Stimulated activated memory B cell treated with anti-CD40 and anti-IgM and Interleukin-4, amounts not matched to agents 10 μg/mL and 1 μg/mL and 100 μg/mL, for 72 hours (primary cell): ENCODE data around the gene UBE2L3.
A peak's percentile ranks its signal among the peaks of the same experiment; 100 is the strongest.
"Not testable (repeated sequence)": the region's sequence is repeated elsewhere in the genome, so short reads cannot be mapped to it uniquely, and the experiment has no call there.

Source experiments
- ATAC-seq: fragments of 150-1000 bp; cut with Tn5 transposase; 2 replicates; pipeline ENCODE4 v1.10.0; 2021
- H3K27ac Mint-ChIP-seq: one replicate; pipeline ENCODE4 v1.8.0; 2022; ENCODE audit warnings: mild to moderate bottlenecking, mixed read lengths
- H3K27me3 Mint-ChIP-seq: one replicate; pipeline ENCODE4 v1.8.0; 2022; ENCODE audit warnings: mixed read lengths
- H3K36me3 Mint-ChIP-seq: one replicate; pipeline ENCODE4 v1.8.0; 2022; ENCODE audit warnings: mixed read lengths
- H3K4me1 Mint-ChIP-seq: one replicate; pipeline ENCODE4 v1.8.0; 2022; ENCODE audit warnings: mixed read lengths
- H3K4me3 Mint-ChIP-seq: one replicate; pipeline ENCODE4 v1.8.0; 2022; ENCODE audit warnings: mild to moderate bottlenecking, moderate library complexity, mixed read lengths
- H3K9me3 Mint-ChIP-seq: one replicate; pipeline ENCODE4 v1.8.0; 2022; ENCODE audit warnings: mixed read lengths

UBE2L3 gene

GRCh38 chr22:21587803-21588611 is 20.5 kb downstream of the UBE2L3 start:
- peak overlapping the region; percentile 21 for H3K4me3 Mint-ChIP-seq
- peak; percentile 96 for ATAC-seq
- H3K27ac Mint-ChIP-seq = peak overlapping the region; percentile 78
- H3K9me3 Mint-ChIP-seq = no peaks in the 10 kb centered on the region
- peaks cover 20% of the 10 kb centered on the region for H3K36me3 Mint-ChIP-seq
- peaks cover 58% of the 10 kb centered on the region for H3K4me1 Mint-ChIP-seq
- no peaks in the 10 kb centered on the region for H3K27me3 Mint-ChIP-seq

DNA sequence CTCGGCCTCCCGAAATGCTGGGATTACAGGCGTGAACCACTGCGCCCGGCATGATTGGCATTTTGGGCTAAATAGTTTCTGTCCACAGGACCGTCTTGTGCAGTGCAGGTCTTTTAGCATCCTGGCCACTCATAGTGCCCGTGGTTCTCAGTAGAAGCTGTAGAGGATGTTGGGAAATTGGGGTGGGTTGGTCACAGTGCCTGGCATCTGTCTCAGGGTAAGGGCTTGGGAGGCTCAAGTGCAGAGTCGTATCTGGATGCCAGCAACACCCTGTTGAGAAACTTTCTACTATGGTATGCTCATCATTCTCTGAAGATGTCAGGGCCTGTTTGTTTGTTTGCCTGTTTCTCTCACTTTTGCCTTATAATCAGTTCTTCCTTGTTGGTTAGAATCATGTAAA is 21.9 kb downstream of the UBE2L3 start:
- no peak overlapping the region for H3K4me3 Mint-ChIP-seq
- no peak overlapping the region for H3K27ac Mint-ChIP-seq
- H3K4me1 Mint-ChIP-seq = peaks cover 65% of the 10 kb centered on the region

GRCh38 chr22:21590809-21591641 is 23.5 kb downstream of the UBE2L3 start:
- Mint-ChIP-seq H3K27me3 (no peaks in the 10 kb centered on the region), H3K36me3 (peaks cover 43% of the 10 kb centered on the region), H3K4me1 (peaks cover 70% of the 10 kb centered on the region), H3K9me3 (no peaks in the 10 kb centered on the region), H3K4me3 (no peak overlapping the region), H3K27ac (peak overlapping the region; percentile 80)
- peak; percentile 52 for ATAC-seq

More for the DNA sequence above, 21.9 kb downstream of the UBE2L3 start:
- H3K36me3 Mint-ChIP-seq = peaks cover 34% of the 10 kb centered on the region
- H3K9me3 Mint-ChIP-seq = no peaks in the 10 kb centered on the region
- no peak for ATAC-seq
- no peaks in the 10 kb centered on the region for H3K27me3 Mint-ChIP-seq

DNA sequence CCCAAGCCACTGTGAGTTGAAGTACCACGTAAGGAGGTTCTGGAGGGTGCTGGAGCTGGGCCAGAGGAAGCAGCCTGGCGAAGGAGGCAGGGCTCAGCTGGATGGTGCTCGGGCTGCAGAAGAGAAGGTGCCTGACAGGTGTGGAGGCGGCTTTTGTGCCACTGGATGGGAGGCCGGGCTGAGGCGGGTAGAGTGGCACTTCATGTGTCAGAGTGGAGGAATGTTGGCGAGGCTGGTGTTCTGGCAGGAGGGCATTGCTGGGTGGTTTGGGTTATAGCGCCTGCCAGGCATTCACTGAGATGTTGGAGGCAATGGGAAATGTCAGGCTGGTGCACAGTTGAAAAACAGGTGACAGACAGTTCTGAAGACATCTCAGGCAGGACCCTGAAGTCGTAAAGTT is 24.2 kb downstream of the UBE2L3 start:
- H3K4me1 Mint-ChIP-seq = peaks cover 73% of the 10 kb centered on the region
- H3K27ac Mint-ChIP-seq = peak overlapping the region; percentile 80
- no peak overlapping the region for H3K4me3 Mint-ChIP-seq
- H3K27me3 Mint-ChIP-seq = no peaks in the 10 kb centered on the region
- ATAC-seq = no peak
- H3K36me3 Mint-ChIP-seq = peaks cover 50% of the 10 kb centered on the region
- H3K9me3 Mint-ChIP-seq = no peaks in the 10 kb centered on the region

GRCh38 chr22:21592422-21592821 is 24.9 kb downstream of the UBE2L3 start:
- Mint-ChIP-seq H3K9me3 (no peaks in the 10 kb centered on the region), H3K4me1 (peaks cover 71% of the 10 kb centered on the region), H3K4me3 (no peak overlapping the region), H3K27ac (no peak overlapping the region), H3K27me3 (no peaks in the 10 kb centered on the region), H3K36me3 (peaks cover 53% of the 10 kb centered on the region)
- ATAC-seq = no peak

DNA sequence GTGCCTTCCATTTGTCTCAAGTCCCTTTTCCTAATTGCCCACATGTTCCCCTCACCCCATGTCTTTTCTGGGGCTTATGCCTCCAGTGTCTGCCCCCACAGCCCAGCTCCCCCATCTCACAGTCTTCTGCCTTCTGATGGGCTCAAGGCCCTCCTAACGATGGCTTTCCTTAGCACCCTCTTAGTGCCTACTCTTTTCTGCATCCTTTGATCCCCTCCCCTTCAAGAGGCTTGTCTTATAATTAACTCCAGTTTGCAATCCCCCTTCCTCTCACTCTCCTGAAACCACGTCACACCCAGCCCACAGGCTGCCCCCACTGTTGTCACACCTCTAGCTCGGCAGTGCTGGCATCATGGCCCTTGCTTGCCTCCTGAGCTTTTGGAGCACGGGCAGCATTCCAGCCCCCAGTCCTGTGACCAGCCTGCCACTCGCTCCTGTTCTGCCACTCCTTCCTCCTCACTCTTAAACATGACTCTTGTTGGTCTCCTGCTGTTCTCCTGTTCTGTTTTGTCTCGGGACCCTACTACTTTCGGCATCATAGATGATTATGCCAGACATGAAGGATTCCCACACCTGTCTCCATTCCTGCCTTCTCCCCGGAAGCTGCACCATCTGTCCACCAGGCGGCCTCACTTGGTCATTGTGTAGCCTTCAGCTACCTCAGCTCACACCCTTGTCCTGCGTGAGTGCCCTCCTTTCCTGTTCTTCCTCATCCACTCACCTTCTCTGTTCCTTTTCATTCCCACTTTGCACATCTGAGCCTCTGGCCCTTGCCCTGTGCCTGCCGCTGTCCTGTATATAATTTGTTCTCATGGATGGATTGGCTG is 26.1 kb downstream of the UBE2L3 start:
- Mint-ChIP-seq H3K36me3 (peaks cover 59% of the 10 kb centered on the region), H3K4me1 (peaks cover 66% of the 10 kb centered on the region), H3K4me3 (no peak overlapping the region), H3K27me3 (no peaks in the 10 kb centered on the region), H3K27ac (peak overlapping the region; percentile 1), H3K9me3 (no peaks in the 10 kb centered on the region)
- ATAC-seq = no peak

GRCh38 chr22:21594865-21595452 is 27.4 kb downstream of the UBE2L3 start:
- H3K27me3 Mint-ChIP-seq = no peaks in the 10 kb centered on the region
- no peak overlapping the region for H3K4me3 Mint-ChIP-seq
- no peak for ATAC-seq
- H3K27ac Mint-ChIP-seq = no peak overlapping the region
- H3K4me1 Mint-ChIP-seq = peaks cover 71% of the 10 kb centered on the region
- H3K36me3 Mint-ChIP-seq = peaks cover 71% of the 10 kb centered on the region
- H3K9me3 Mint-ChIP-seq = no peaks in the 10 kb centered on the region

DNA sequence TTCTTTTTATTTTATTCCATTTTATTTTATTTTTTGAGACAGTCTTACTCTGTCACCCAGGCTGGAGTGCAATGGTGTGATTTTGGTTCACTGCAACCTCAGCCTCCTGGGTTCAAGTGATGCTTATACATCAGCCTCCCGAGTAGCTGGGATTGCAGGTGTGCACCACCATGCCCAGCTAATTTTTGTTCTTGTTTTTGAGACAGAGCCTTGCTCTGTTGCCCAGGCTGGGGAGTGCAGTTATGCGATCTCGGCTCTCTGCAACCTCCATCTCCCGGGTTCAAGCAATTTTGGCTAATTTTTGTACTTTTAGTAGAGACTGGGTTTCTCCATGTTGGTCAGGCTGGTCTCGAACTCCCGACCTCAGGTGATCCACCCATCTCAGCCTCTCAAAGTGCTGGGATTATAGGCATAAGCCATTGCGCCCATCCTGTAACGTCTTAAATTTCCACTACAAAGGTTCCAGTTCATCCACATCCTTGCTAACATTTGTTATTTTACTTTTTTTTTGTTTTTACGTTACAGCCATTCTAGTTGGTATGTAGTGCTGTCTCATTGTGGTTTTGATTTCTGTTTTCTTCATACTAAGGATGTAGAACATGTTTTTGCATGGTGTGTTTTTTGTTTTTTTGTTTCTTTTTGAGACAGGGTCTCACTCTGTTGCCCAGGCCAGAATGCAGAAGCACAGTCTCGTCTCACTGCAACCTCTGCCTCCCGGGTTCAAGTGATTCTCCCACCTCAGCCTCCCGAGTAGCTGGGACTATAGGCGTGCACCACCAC is 29.0 kb downstream of the UBE2L3 start:
- ATAC-seq, H3K9me3 Mint-ChIP-seq, H3K27me3 Mint-ChIP-seq, H3K27ac Mint-ChIP-seq, H3K4me3 Mint-ChIP-seq: not testable (repeated sequence)
- H3K4me1 Mint-ChIP-seq = peaks cover 62% of the 10 kb centered on the region
- peaks cover 60% of the 10 kb centered on the region for H3K36me3 Mint-ChIP-seq

DNA sequence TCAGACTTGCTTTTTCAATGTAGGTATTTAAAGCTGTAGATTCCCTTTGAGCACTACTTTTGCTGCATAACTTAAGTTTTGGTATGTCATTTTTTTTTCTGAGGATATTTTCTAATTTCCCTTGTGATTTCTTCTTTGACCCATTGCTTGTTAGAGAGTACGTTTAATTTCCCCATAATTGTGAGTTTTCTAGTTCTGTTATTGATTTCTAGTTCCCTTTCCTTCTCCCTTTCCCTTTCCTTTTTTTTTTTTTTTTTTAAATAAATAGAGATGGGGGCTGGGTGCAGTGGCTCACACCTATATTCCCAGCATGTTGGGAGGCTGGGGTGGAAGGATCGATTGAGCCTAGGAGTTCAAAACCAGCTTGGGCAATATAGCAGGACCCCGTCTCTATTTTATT is 30.8 kb downstream of the UBE2L3 start:
- Mint-ChIP-seq H3K36me3 (peaks cover 55% of the 10 kb centered on the region), H3K27ac (no peak overlapping the region), H3K27me3 (no peaks in the 10 kb centered on the region), H3K9me3 (no peaks in the 10 kb centered on the region), H3K4me3 (no peak overlapping the region), H3K4me1 (peaks cover 62% of the 10 kb centered on the region)
- no peak for ATAC-seq

DNA sequence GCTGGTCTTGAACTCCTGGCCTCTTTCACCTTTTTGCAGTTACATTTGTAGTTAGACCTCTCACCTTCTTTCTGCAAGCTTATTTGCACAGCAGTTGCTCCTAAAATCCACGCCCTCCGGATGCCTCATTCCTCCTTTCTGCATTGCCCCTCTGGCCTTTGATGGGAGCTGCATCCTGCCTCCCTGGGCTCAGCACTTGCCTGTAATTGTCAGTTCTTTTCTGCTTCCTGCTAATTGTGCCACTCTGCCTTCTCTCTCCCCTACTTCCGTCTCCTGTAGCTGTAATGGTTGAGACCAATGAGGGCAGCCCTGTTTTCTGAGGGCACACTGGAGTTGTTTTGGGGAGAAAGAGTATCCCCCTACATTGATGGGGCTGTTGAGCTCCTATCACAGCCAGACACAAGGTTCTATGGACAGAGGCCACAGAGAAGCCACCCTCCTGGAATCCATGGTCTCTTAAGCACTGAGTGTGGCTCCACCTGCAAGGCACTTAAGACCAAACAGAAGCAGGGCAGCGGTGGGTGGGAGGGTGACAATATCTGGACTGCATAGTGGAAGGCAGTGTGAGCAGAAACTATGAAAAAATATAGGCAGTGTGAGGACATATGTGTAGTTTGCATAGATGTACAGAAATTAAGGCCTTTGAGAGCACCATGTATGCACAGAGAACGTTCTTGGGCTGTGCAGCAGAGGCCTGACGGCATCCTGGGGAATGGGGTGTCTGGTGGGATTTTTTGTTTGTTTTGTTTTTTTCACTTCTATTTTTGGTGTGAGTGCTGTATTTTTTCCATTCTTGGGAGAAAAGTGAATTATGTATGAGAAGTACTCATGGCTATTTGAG is 31.8 kb downstream of the UBE2L3 start:
- no peaks in the 10 kb centered on the region for H3K27me3 Mint-ChIP-seq
- H3K4me3 Mint-ChIP-seq = no peak overlapping the region
- H3K27ac Mint-ChIP-seq = no peak overlapping the region
- no peaks in the 10 kb centered on the region for H3K9me3 Mint-ChIP-seq
- peaks cover 45% of the 10 kb centered on the region for H3K36me3 Mint-ChIP-seq
- ATAC-seq = no peak
- H3K4me1 Mint-ChIP-seq = peaks cover 53% of the 10 kb centered on the region

DNA sequence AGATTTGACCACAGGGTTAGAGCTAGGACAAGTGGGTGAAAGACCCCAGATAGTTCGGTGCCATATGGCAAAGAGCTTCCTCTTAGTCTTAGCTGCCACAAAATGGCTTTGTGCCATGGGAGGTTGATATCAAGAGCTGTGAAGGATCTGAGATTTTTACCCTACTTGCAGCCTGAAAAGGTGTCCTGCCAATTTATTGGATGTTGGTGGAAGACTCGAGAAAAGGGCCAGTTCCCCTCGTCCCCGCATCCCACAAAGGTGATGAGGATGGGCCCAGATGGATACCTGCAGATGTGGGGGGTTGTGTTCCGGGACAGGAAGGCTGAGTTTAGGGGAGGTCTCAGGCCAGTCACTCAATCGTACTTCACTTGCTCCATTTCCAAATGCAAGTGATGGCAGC is 35.1 kb downstream of the UBE2L3 start:
- peaks cover 55% of the 10 kb centered on the region for H3K4me1 Mint-ChIP-seq
- H3K36me3 Mint-ChIP-seq = peaks cover 23% of the 10 kb centered on the region
- no peak overlapping the region for H3K4me3 Mint-ChIP-seq
- H3K27me3 Mint-ChIP-seq = no peaks in the 10 kb centered on the region
- no peak for ATAC-seq
- no peaks in the 10 kb centered on the region for H3K9me3 Mint-ChIP-seq
- no peak overlapping the region for H3K27ac Mint-ChIP-seq

DNA sequence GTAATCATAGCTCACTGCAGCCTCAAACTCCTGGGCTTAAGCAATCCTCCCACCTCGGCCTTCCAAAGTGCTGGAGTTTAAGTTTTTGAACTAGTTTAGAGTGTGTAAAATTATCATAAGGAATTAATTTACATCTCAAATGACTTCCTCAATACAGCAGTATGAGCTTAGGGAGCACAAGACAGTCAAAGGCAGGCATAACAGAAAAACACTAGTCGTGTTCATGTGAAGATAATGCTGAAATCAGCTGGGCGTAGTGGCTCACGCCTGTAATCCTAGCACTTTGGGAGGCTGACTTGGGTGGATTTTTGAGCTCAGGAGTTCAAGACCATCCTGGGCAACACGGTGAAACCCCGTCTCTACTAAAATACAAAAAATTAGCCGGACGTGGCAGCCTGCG is 36.5 kb downstream of the UBE2L3 start:
- no peak overlapping the region for H3K4me3 Mint-ChIP-seq
- no peak overlapping the region for H3K27ac Mint-ChIP-seq
- H3K36me3 Mint-ChIP-seq = peaks cover 15% of the 10 kb centered on the region
- no peak for ATAC-seq
- H3K9me3 Mint-ChIP-seq = no peaks in the 10 kb centered on the region
- no peaks in the 10 kb centered on the region for H3K27me3 Mint-ChIP-seq
- peaks cover 46% of the 10 kb centered on the region for H3K4me1 Mint-ChIP-seq

GRCh38 chr22:21605887-21606564 is 38.5 kb downstream of the UBE2L3 start:
- peak overlapping the region; percentile 40 for H3K27ac Mint-ChIP-seq
- no peak for ATAC-seq

More at GRCh38 chr22:21605887-21606564, 38.5 kb downstream of the UBE2L3 start:
- Mint-ChIP-seq H3K9me3 (no peaks in the 10 kb centered on the region), H3K4me3 (no peak overlapping the region), H3K27me3 (no peaks in the 10 kb centered on the region), H3K36me3 (peaks cover 15% of the 10 kb centered on the region), H3K4me1 (peaks cover 34% of the 10 kb centered on the region)
